SK-N-SH (cell line): ENCODE measurements around the gene TNFRSF11A. TPM values are rescaled to one million over a fixed set of nuclear protein-coding genes. Genes with fewer than 3 reads are reported as not detected.

ENCODE experiments used
- CTCF ChIA-PET: fragments of 300-600, 350-600 bp; formaldehyde crosslinking; extraction: SDS; loops from one replicate; lab custom pipeline; 2021; lab: Yijun Ruan, JAX
- POLR2A ChIA-PET: fragments of 350-600 bp; sonication (Branson Sonifier 250); formaldehyde crosslinking; extraction: SDS; loops from one replicate; lab custom pipeline; 2020; ENCODE audit warnings: antibody characterized with exemption, inconsistent platforms; lab: Yijun Ruan, JAX
- DNase-seq: peaks from one replicate; pipeline ENCODE4 v3.0.0; 2012
- H2AFZ ChIP-seq: fragments of 200-600 bp; sonication (generic); 2 replicates; pipeline ENCODE4 v1.8.1; 2016; ENCODE audit warnings: antibody characterized with exemption, mild to moderate bottlenecking, low read depth
- H3F3A ChIP-seq: fragments of 200-600 bp; sonication (generic); replicated peaks from 2 replicates; pipeline ENCODE3; 2016; ENCODE audit warnings: antibody characterized with exemption, mild to moderate bottlenecking; ENCODE audit not compliant: insufficient read depth
- H3K27ac ChIP-seq, 2 experiments: fragments of 200-500 bp in 1 of 2; fragments of 200-600 bp in 1 of 2; sonication (Bioruptor generic) in 1 of 2; sonication (generic), shearing (Covaris generic) in 1 of 2; 2 replicates each; pipeline versions ENCODE4 v1.5.1 to v1.6.1; 2014 to 2016; ENCODE audit warnings: low read depth in 2 of 2, inconsistent platforms in 1 of 2, low read length in 1 of 2, mild to moderate bottlenecking in 1 of 2, mixed read lengths in 1 of 2
- H3K27me3 ChIP-seq: fragments of 200-600 bp; sonication (generic), shearing (Covaris generic); 2 replicates; pipeline ENCODE4 v1.6.1; 2016; ENCODE audit warnings: mixed run types; ENCODE audit not compliant: insufficient read depth
- H3K36me3 ChIP-seq, 2 experiments: fragments of 200-500 bp in 1 of 2; fragments of 200-600 bp in 1 of 2; sonication (Bioruptor generic) in 1 of 2; sonication (generic) in 1 of 2; replicated peaks in 1 of 2; 2 replicates each; pipeline versions ENCODE3 to v1.5.1; 2014 to 2016; ENCODE audit warnings: low read length in 1 of 2, mild to moderate bottlenecking in 1 of 2; ENCODE audit not compliant: insufficient read depth in 2 of 2, control insufficient read depth in 1 of 2
- H3K4me1 ChIP-seq, 2 experiments: fragments of 200-500 bp in 1 of 2; fragments of 200-600 bp in 1 of 2; sonication (Bioruptor generic) in 1 of 2; sonication (generic), shearing (Covaris generic) in 1 of 2; 2 replicates each; pipeline versions ENCODE4 v1.5.1 to v1.6.1; 2014 to 2016; ENCODE audit warnings: low read depth in 1 of 2, low read length in 1 of 2, mixed run types in 1 of 2; ENCODE audit not compliant: insufficient read depth in 2 of 2, control insufficient read depth in 1 of 2
- H3K4me2 ChIP-seq: fragments of 200-600 bp; sonication (generic), shearing (Covaris generic); 2 replicates; pipeline ENCODE4 v1.6.1; 2017; ENCODE audit warnings: mixed run types
- H3K4me3 ChIP-seq, 2 experiments: fragments of 200-500 bp in 1 of 2; fragments of 200-600 bp in 1 of 2; sonication (Bioruptor generic) in 1 of 2; sonication (generic), shearing (Covaris generic) in 1 of 2; 2 replicates each; pipeline versions ENCODE4 v1.5.1 to v1.8.1; 2014 to 2016; ENCODE audit warnings: low read depth in 2 of 2, inconsistent platforms in 1 of 2, low read length in 1 of 2, mild to moderate bottlenecking in 1 of 2, mixed read lengths in 1 of 2, moderate library complexity in 1 of 2
- H3K79me2 ChIP-seq: fragments of 200-600 bp; sonication (generic); 2 replicates; pipeline ENCODE4 v1.8.1; 2017; ENCODE audit warnings: mild to moderate bottlenecking; ENCODE audit not compliant: insufficient read depth
- H3K9ac ChIP-seq: fragments of 200-600 bp; sonication (generic); 2 replicates; pipeline ENCODE4 v1.6.1; 2017; ENCODE audit warnings: mixed run types
- H3K9me2 ChIP-seq: fragments of 200-600 bp; sonication (generic); 2 replicates; pipeline ENCODE4 v1.6.1; 2017; ENCODE audit warnings: mixed run types
- H3K9me3 ChIP-seq: fragments of 200-600 bp; sonication (generic); 2 replicates; pipeline ENCODE4 v1.6.1; 2017; ENCODE audit warnings: mixed run types, mild to moderate bottlenecking, moderate library complexity
- H4K20me1 ChIP-seq: fragments of 200-600 bp; sonication (generic); 2 replicates; pipeline ENCODE4 v1.6.1; 2017; ENCODE audit warnings: mild to moderate bottlenecking, mixed run types; ENCODE audit not compliant: insufficient read depth
- ELF1 ChIP-seq: IDR thresholded peaks from 2 replicates; pipeline ENCODE4 v1.4.0; 2012
- FOSL2 ChIP-seq: IDR thresholded peaks from 2 replicates; pipeline ENCODE4 v1.4.0; 2012; ENCODE audit warnings: low read depth, mild to moderate bottlenecking, moderate library complexity, borderline replicate concordance
- MEF2A ChIP-seq: IDR thresholded peaks from 2 replicates; pipeline ENCODE4 v1.4.0; 2012; ENCODE audit warnings: low read depth, borderline replicate concordance
- MXI1 ChIP-seq: IDR thresholded peaks from 2 replicates; pipeline ENCODE4 v1.6.1; 2012; ENCODE audit warnings: mild to moderate bottlenecking, low read depth, low read length, improper control_type of control experiment
- NRF1 ChIP-seq: IDR thresholded peaks from 2 replicates; pipeline ENCODE4 v1.6.1; 2012; ENCODE audit warnings: low read depth, mild to moderate bottlenecking, low read length
- PBX3 ChIP-seq: IDR thresholded peaks from 2 replicates; pipeline ENCODE4; 2012
- RCOR1 ChIP-seq: fragments of 150-350 bp; IDR thresholded peaks from 2 replicates; pipeline ENCODE4 v1.6.1; 2017; ENCODE audit warnings: antibody characterized with exemption, low read length
- REST ChIP-seq: IDR thresholded peaks from 2 replicates; pipeline ENCODE4 v1.6.1; 2012; ENCODE audit warnings: mild to moderate bottlenecking, low read depth, low read length, moderate library complexity
- TAF1 ChIP-seq: IDR thresholded peaks from 2 replicates; pipeline ENCODE4 v1.6.1; 2012; ENCODE audit warnings: low read depth, mild to moderate bottlenecking, low read length, moderate library complexity, borderline replicate concordance
- USF1 ChIP-seq: IDR thresholded peaks from 2 replicates; pipeline ENCODE4 v1.4.0; 2012; ENCODE audit warnings: low read depth, borderline replicate concordance
- WGBS: methylation state at CpG from one replicate; pipeline ENCODE4 v1.1.6; 2017; ENCODE audit warnings: low lambda C conversion rate; 5-methylcytosine and 5-hydroxymethylcytosine counted together
- polyA plus RNA-seq, 3 experiments: library from polyadenylated mRNA; depleted of rRNA; stranded (reverse); fragments of >200 nt; gene quantifications; 2 replicates each; pipeline ENCODE4 v1.2.3, GENCODE V29; 2012

The TNFRSF11A gene
- polyA plus RNA-seq, 1 of the 3 experiments (the other 2 are of a cell fraction), result 5.1 TPM

- Histone ChIP-seq H3K9me3 (no peaks in the 10 kb centered on the region), H3F3A (peaks cover 9% of the 10 kb centered on the region), H3K9me2 (no peaks in the 10 kb centered on the region), H3K27me3 (no peaks in the 10 kb centered on the region), H3K36me3 (no peaks in the 10 kb centered on the region), H3K79me2 (no peaks in the 10 kb centered on the region), H3K4me2 (no peak overlapping the region; the same call in 1 of the 2 replicates), H4K20me1 (no peaks in the 10 kb centered on the region), H3K9ac (no peak overlapping the region), H3K27ac (no peak overlapping the region), H3K4me1 (peaks cover 7 to 13% of the 10 kb centered on the region in 2 experiments), H3K4me3 (no peak overlapping the region), H2AFZ (no peak overlapping the region)
- no peak for DNase-seq
- ChIA-PET CTCF (no interaction called here), POLR2A (no interaction called here)
- WGBS, result 89% methylated on average over 5 of the region's 5 CpGs
- TF ChIP-seq RCOR1, result no peak
- TF ChIP-seq NRF1, result no peak
- no peak for TF ChIP-seq MEF2A
- no peak for TF ChIP-seq REST
- TF ChIP-seq FOSL2, result no peak
- TF ChIP-seq PBX3, result no peak
Measured at GRCh38 chr18:62336618-62337017, 11.5 kb downstream of the TNFRSF11A start.

GRCh38 chr18:62337336-62337735, 12.2 kb downstream of the TNFRSF11A start:
- H3K9ac ChIP-seq, result no peak overlapping the region
- H3K4me2 ChIP-seq, result no peak overlapping the region
- no peak for DNase-seq
- no peaks in the 10 kb centered on the region for H3K27me3 ChIP-seq
- H3K9me2 ChIP-seq, result no peaks in the 10 kb centered on the region
- H3K36me3 ChIP-seq, result no peaks in the 10 kb centered on the region
- no peak overlapping the region for H3K27ac ChIP-seq
- H3K4me1 ChIP-seq, result peaks cover 8 to 13% of the 10 kb centered on the region in 2 experiments
- peaks cover 9% of the 10 kb centered on the region for H3F3A ChIP-seq
- no peaks in the 10 kb centered on the region for H3K79me2 ChIP-seq
- H3K9me3 ChIP-seq, result no peaks in the 10 kb centered on the region
- TF ChIP-seq FOSL2 (no peak), MXI1 (no peak), ELF1 (no peak), USF1 (no peak), TAF1 (no peak)
- TF ChIP-seq, all 33 proteins: peak for 0
- ChIA-PET POLR2A (no interaction called here), CTCF (no interaction called here)
- WGBS, result 93% methylated on average over 7 of the region's 7 CpGs
- Histone ChIP-seq H2AFZ (no peak overlapping the region), H4K20me1 (no peaks in the 10 kb centered on the region), H3K4me3 (no peak overlapping the region)
